Measurements from ENCODE around the gene NR3C2. TPM values are rescaled to one million over a fixed set of nuclear protein-coding genes. Genes with fewer than 3 reads are reported as not detected.

NR3C2 gene
- total and polyA plus RNA-seq, 10 of the 15 experiments (the other 5 are each of a cell fraction or from before 2014, with no cell fraction given) = 0.05 to 0.11 (median 0.08) TPM; not detected in 4

DNA sequence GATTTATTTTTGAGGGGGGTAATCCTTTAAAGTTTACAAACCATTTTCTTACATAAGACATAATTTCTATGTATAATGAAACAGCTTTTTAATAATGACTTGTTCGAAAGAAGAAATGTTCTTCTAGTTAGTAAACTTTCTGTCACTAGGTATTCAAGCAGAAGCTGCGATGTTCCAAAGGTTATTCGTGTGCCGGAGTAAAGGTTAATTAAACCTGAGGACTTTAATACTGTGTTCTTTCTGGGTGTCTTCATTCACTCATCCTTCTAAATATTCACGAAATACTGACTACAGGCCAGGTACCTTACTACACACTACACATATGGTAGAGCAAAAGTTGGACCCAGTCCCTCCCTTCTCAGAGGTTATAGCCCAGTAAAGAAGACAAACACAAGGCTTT is 96.7 kb downstream of the NR3C2 start:
- ATAC-seq (no peak), FAIRE-seq (no peak), DNase-seq (ENCODE audit: low read depth, low spot score) (no peak)
- H3K27ac ChIP-seq (ENCODE audit: control insufficient read depth, insufficient read depth) = no peak overlapping the region
- H3K4me2 ChIP-seq (ENCODE audit: control insufficient read depth, insufficient read depth) = no peak overlapping the region
- no peaks in the 10 kb centered on the region for H3K4me1 ChIP-seq (ENCODE audit: control insufficient read depth, insufficient read depth, low read length)
- intact Hi-C loops (cut with micrococcal nuclease; ENCODE audit: unreplicated experiment) = no loop called here
- RAD21 ChIA-PET (ENCODE audit: unreplicated experiment) = no interaction called here
- no peak overlapping the region for H3K9ac ChIP-seq (ENCODE audit: control insufficient read depth, insufficient read depth, low read length)
- in situ Hi-C loops (cut with MboI) = no loop called here
- no TSS peak for BruUV-seq (replicated peaks)
- SMC1A ChIA-PET (ENCODE audit: uncharacterized antibody, unreplicated experiment) = no interaction called here
- no peaks in the 10 kb centered on the region for H3K79me2 ChIP-seq (ENCODE audit: control insufficient read depth, insufficient read depth, low read length)
- no peaks in the 10 kb centered on the region for H4K20me1 ChIP-seq (ENCODE audit: control insufficient read depth, insufficient read depth)
- no peak overlapping the region for H3K4me3 ChIP-seq
- 22% methylated on average over 5 of the region's 5 CpGs for WGBS (ENCODE audit: insufficient coverage, insufficient replicate concordance, low lambda C conversion rate, missing lambda C conversion rate)
- no peak for TF ChIP-seq MXI1 (IDR thresholded peaks at IDR 0.05; ENCODE audit: low read depth, low read length)
- no peak for TF ChIP-seq ZNF24 (IDR thresholded peaks at IDR 0.05)
- TF ChIP-seq CBFB (IDR thresholded peaks at IDR 0.05; ENCODE audit: low read depth) = no peak
- no peak for TF ChIP-seq POLR2AphosphoS5 (IDR thresholded peaks at IDR 0.05; ENCODE audit: low read length)
- no peak for TF ChIP-seq CHD2 (IDR thresholded peaks at IDR 0.05; ENCODE audit: borderline replicate concordance, low read depth, low read length)
- TF ChIP-seq, protein P1, sequence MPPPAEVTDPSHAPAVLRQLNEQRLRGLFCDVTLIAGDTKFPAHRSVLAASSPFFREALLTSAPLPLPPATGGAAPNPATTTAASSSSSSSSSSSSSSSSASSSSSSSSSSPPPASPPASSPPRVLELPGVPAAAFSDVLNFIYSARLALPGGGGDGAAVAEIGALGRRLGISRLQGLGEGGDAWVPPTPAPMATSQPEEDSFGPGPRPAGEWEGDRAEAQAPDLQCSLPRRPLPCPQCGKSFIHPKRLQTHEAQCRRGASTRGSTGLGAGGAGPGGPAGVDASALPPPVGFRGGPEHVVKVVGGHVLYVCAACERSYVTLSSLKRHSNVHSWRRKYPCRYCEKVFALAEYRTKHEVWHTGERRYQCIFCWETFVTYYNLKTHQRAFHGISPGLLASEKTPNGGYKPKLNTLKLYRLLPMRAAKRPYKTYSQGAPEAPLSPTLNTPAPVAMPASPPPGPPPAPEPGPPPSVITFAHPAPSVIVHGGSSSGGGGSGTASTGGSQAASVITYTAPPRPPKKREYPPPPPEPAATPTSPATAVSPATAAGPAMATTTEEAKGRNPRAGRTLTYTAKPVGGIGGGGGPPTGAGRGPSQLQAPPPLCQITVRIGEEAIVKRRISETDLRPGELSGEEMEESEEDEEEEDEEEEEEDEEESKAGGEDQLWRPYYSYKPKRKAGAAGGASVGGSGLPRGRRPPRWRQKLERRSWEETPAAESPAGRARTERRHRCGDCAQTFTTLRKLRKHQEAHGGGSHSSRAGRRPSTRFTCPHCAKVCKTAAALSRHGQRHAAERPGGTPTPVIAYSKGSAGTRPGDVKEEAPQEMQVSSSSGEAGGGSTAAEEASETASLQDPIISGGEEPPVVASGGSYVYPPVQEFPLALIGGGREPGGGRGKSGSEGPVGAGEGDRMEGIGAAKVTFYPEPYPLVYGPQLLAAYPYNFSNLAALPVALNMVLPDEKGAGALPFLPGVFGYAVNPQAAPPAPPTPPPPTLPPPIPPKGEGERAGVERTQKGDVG (CRISPR knock-in tag; IDR thresholded peaks at IDR 0.05) = no peak
- TF ChIP-seq TBL1XR1 (IDR thresholded peaks at IDR 0.05; ENCODE audit: low read depth, low read length) = no peak
- no peak for TF ChIP-seq YBX1 (IDR thresholded peaks at IDR 0.05)
- no peak for TF ChIP-seq HDAC2 (IDR thresholded peaks at IDR 0.05)
- no peak for TF ChIP-seq GABPA (IDR thresholded peaks at IDR 0.05; ENCODE audit: low read depth)
- TF ChIP-seq CEBPB (IDR thresholded peaks at IDR 0.05; ENCODE audit: borderline replicate concordance in 1 of 2, low read depth in 2 of 2, low read length in 2 of 2) = no peak
- TF ChIP-seq JUND (IDR thresholded peaks at IDR 0.05; ENCODE audit: low read depth, low read length) = no peak
- TF ChIP-seq FOXK2 (IDR thresholded peaks at IDR 0.05) = no peak
- no peak for TF ChIP-seq MTA2 (IDR thresholded peaks at IDR 0.05; ENCODE audit: low read depth)
- TF ChIP-seq TCF12 (IDR thresholded peaks at IDR 0.05; ENCODE audit: low read depth, low read length) = no peak
- H3K27me3 ChIP-seq (replicated peaks in 1 of 2; ENCODE audit: control insufficient read depth in 2 of 2, insufficient read depth in 2 of 2, low read length in 1 of 2) = no peaks in the 10 kb centered on the region
- CTCF ChIA-PET = no interaction called here
- H2AFZ ChIP-seq (ENCODE audit: control insufficient read depth, low read depth, low read length) = no peak overlapping the region
- H3K9me3 ChIP-seq (replicated peaks; ENCODE audit: control insufficient read depth, insufficient read depth, low read length) = no peaks in the 10 kb centered on the region
- POLR2A ChIA-PET = no interaction called here
- no peaks in the 10 kb centered on the region for H3K36me3 ChIP-seq (ENCODE audit: control insufficient read depth in 2 of 2, insufficient read depth in 2 of 2, low read length in 1 of 2)
